ENCODE results near the gene ITIH3.

Gene ITIH3

DNA sequence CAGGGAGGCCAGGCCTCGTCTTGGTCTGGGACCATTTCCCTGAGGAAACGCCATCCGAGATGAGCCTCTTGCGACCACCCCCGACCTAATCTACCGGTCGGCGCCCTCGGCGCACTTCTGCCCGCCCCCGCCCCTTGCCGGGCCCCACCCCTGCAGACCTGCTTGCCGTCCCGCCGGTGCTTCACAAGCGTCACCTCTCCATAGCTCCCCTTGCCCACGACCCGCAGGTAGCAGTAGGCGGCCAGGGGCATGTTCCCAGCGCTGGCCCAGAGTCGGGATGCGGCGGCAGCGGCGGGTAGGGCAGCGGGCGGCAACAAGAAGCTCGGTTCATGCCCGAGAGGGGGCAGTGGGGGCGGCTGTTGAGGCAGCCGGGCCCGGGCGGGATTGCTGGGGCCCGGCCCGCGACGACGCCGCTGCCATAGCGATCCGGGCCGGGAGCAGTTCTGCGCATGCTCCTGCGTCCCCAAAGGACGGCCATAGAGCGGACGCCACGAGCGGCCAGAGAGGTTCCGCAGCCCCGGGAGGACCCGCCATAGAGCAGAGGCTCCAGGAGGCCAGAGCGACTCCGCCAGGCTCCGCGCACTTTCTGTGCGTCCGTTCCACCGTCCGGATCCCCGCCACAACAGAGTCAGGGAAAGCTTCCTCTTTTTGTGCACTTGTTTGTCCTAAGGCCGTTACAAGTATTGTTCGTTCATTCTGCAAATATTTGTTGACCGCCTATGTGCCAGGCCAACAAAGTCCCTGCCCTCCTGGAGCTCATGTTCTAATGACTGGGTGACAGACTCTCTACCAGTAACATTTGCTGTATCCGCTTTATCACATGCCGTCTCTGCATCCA lies 23.9 kb upstream of the ITIH3 start, which contains the start of gene NEK4:
NEK4 (minus strand) TSS at position 445 of the 838 bp plus-strand sequence; CDS start at position 251, 194 bp downstream.
- TF ChIP-seq, protein P1, sequence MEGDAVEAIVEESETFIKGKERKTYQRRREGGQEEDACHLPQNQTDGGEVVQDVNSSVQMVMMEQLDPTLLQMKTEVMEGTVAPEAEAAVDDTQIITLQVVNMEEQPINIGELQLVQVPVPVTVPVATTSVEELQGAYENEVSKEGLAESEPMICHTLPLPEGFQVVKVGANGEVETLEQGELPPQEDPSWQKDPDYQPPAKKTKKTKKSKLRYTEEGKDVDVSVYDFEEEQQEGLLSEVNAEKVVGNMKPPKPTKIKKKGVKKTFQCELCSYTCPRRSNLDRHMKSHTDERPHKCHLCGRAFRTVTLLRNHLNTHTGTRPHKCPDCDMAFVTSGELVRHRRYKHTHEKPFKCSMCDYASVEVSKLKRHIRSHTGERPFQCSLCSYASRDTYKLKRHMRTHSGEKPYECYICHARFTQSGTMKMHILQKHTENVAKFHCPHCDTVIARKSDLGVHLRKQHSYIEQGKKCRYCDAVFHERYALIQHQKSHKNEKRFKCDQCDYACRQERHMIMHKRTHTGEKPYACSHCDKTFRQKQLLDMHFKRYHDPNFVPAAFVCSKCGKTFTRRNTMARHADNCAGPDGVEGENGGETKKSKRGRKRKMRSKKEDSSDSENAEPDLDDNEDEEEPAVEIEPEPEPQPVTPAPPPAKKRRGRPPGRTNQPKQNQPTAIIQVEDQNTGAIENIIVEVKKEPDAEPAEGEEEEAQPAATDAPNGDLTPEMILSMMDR (conservative IDR thresholded peaks at IDR 0.05; ENCODE audit: low read depth, low read length) = no peak
- DNase-seq (ENCODE audit: low read depth) = peak; percentile 89
- H3K4me3 ChIP-seq (ENCODE audit: low read depth, low read length) = peak within 1 kb of the TSS; percentile 96

GRCh38 chr3:52771334-52771681 lies 23.3 kb upstream of the ITIH3 start:
- DNase-seq (ENCODE audit: low read depth) = no peak
- TF ChIP-seq, protein P1 (conservative IDR thresholded peaks at IDR 0.05; ENCODE audit: low read depth, low read length) = no peak
- H3K4me3 ChIP-seq (ENCODE audit: low read depth, low read length) = peak overlapping the region; percentile 96

- TF ChIP-seq, protein P1 (conservative IDR thresholded peaks at IDR 0.05; ENCODE audit: low read depth, low read length) = no peak
- no peak for DNase-seq (ENCODE audit: low read depth)
- H3K4me3 ChIP-seq (ENCODE audit: low read depth, low read length) = no peak overlapping the region
Measured at GRCh38 chr3:52771702-52772101, 22.9 kb upstream of the ITIH3 start.

DNA sequence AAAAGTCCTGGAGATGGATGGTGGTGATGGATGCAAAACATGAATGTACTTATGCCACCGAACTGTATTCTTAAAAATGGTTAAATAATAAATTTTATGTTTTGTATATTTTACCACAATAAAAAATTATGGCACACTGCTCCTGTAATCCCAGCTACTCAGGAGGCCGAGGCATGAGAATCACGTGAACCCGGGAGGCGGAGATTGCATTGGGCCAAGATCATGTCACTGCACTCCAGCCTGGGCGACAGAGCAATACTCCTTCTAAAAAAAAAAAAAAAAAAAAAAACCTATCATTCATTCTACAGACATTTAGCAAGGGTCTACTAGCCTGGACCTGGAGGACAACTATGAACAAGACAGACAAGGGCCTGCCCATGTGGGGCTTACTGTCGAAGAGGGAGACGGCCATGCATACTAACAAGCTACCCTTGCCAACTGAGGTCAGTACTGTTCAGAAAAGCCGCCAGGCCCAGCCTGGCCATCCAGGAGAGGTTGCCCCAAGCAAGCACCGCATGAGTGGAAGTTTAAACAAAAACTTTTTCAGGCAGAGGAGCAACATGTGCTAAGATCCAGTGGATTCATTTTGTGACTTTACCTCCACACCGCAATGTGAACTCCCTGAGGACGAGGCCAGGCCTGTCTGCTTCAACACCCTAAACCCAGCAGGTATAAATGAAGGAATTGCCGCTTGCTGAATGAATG lies 21.1 kb upstream of the ITIH3 start:
- no peak overlapping the region for H3K4me3 ChIP-seq (ENCODE audit: low read depth, low read length)
- DNase-seq (ENCODE audit: low read depth) = no peak
- TF ChIP-seq, protein P1 (conservative IDR thresholded peaks at IDR 0.05; ENCODE audit: low read depth, low read length) = no peak

- no peak for DNase-seq (ENCODE audit: low read depth)
- TF ChIP-seq, protein P1 (conservative IDR thresholded peaks at IDR 0.05; ENCODE audit: low read depth, low read length) = no peak
- H3K4me3 ChIP-seq (ENCODE audit: low read depth, low read length) = no peak overlapping the region
Measured at GRCh38 chr3:52774066-52774713, 20.4 kb upstream of the ITIH3 start.

GRCh38 chr3:52774901-52775864 lies 19.4 kb upstream of the ITIH3 start:
- TF ChIP-seq, protein P1 (conservative IDR thresholded peaks at IDR 0.05; ENCODE audit: low read depth, low read length) = no peak
- peak; percentile 18 for DNase-seq (ENCODE audit: low read depth)
- H3K4me3 ChIP-seq (ENCODE audit: low read depth, low read length) = no peak overlapping the region

All from choroid plexus epithelial cell (primary cell).